Gastrocnemius medialis (tissue), 4 donors: Measurements from ENCODE around the gene ZC3HAV1L.

Experiments
- CTCF ChIP-seq, 5 experiments: fragments of 450-650 bp in 3 of 5; fragments of 200-600 bp in 2 of 5; sonication (generic) in 2 of 5; IDR thresholded peaks in 4 of 5; conservative IDR thresholded peaks in 1 of 5; 1 replicate in 4 of 5; 2 replicates in 1 of 5; pipeline ENCODE4 v1.5.1; 2016 to 2019; ENCODE audit warnings: antibody characterized with exemption in 5 of 5, mild to moderate bottlenecking in 3 of 5, moderate library complexity in 3 of 5
- POLR2A ChIP-seq, 2 donors: fragments of 450-650 bp; IDR thresholded peaks; one replicate each; pipeline ENCODE4 v1.6.1; 2017; ENCODE audit warnings: antibody characterized with exemption in 2 of 2, mild to moderate bottlenecking in 2 of 2, moderate library complexity in 2 of 2

GRCh38 chr7:139065323-139065722, 29.5 kb upstream of the ZC3HAV1L start:
- TF ChIP-seq CTCF (IDR thresholded peaks at IDR 0.05 in 4 of 5, conservative IDR thresholded peaks at IDR 0.05 in 1 of 5) (no peak), POLR2A (IDR thresholded peaks at IDR 0.05) (no peak)
